HG02884 (cell line): Measurements from ENCODE around the gene IRGQ.
"Not testable (repeated sequence)": the region's sequence is repeated elsewhere in the genome, so short reads cannot be mapped to it uniquely, and the experiment has no call there.

ENCODE experiments used
- ATAC-seq: cut with Tn5 transposase; IDR thresholded peaks from one replicate; pipeline ENCODE4 v1.9.1; 2021; ENCODE audit warnings: mild to moderate bottlenecking, moderate library complexity; ENCODE audit not compliant: unreplicated experiment

Gene IRGQ

DNA sequence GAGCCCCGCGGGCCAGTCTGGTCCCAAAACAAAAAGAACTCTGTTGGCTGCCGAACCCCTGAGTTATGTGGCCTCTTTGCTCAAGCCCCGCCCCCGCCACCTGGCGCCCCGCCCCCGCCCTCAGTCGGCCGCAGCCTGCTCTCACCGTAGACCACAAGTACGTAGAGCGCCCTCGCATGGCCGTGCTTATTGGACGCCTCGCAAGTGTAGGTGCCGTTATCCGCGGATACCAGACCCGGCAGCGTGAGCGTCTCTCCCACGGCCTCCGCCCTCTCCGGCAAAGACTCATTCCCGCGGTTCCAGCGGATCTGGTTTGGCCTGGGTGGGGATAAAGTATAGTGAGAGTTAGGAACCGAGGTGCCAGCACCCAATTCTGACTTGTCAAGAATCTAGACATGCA is 29.0 kb upstream of the IRGQ start:
- ATAC-seq, result no peak

DNA sequence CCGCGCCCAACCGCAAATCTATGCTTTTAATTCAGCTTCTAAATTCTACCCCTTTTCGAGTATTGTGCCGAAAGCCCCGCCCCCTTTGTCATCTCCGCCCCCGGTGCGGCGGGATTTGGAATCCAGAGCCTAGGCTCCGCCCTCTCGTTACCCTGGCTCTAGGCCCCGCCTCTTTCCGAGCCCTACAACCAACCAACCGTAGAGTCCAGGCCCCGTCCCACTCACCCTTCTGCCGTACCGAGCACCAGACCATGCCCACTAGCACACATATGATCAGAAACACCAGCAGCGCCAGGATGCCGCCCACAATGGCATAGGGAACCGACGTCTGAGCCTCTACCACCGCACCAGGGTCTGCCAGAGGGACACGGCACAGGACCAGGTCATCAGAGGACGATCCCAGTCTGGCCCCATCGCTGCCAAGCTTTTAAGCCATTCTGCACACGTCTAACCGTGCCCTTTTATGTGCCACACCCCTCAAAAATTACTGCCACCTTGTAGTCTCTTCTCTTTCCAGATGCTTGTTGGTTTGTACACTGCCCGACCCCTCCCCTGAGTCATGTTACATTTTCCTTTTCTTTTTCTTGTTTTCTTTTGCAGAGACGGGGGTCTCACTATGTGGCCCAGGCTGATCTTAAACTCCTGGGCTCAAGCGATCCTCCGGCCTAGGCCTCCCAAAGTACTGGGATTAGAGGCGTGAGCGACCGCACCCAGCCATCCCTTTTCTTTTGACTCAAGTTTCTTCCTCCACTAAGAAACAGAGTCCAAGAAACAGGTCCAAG is 28.1 kb upstream of the IRGQ start:
- ATAC-seq, result no peak

GRCh38 chr19:43622956-43623355 is 27.0 kb upstream of the IRGQ start:
- ATAC-seq, result no peak

DNA sequence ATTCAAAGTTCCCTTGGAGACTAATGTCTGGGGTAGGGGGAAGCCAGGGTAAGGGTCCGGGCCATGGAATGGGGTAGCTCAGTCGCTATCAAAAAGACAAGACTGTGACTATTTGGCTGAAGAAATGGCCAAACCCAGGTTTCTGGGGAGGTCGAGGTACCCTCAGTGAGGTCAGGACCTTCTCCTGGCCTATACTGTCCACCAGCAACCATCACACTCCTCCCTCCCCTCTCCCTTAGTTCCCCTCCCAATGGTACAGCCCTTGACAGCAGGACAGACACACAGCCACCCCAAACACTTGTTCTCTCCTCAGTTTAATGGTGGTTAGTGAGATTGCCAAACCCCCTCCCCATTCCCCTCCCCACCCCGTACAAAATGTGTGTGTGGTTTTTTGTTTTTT is 26.1 kb upstream of the IRGQ start:
- no peak for ATAC-seq

DNA sequence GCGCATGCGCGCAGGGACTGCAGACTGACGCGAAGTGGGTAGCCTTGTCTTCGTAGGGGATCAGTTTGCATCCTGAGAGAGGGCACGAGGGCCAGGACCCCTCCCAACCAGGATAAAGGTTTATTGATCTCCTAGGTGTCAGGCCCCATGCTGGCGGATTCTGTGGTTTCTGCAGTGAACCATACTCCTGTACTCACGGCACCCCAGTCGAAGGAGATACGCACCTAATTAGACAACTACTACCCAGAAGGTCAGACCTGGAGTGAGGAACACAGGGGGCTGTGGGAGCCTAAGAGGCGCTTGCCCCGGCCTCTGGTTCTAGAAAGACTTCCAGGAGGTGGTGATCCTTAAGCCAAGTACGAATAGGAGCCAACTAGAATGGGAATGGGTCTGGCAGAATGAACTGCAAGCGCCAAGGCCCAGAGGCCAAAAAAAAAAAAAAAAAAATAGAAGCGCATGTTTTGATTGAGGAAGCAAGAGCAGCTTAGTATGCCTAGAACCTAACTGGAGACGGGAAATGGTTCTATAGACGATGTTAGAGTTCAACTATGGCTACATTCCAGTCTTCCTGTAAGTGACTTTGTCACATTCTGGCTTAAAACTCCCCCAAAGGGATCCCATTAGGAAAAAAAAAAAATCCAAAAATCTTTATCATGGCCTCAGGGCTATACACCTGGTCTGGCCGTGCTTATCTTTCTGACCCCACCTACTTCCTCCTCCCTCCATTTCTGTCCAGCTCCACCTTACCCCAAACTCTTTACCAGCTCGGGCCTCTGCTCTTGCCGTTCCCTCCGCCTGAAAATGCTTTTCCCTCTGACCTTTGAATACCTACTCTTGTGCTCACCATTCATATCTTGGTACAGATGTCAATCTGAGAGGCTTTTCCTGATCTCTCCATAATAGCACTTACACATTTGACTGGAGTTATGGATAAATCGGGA is 24.4 kb upstream of the IRGQ start:
- no peak for ATAC-seq

GRCh38 chr19:43619262-43620060 is 23.5 kb upstream of the IRGQ start, which contains the start of gene ZNF428:
TSS of gene ZNF428 (minus strand) at chr19:43619629. CDS start at chr19:43614304, 5,325 bp downstream.
- peak; percentile 64 for ATAC-seq

DNA sequence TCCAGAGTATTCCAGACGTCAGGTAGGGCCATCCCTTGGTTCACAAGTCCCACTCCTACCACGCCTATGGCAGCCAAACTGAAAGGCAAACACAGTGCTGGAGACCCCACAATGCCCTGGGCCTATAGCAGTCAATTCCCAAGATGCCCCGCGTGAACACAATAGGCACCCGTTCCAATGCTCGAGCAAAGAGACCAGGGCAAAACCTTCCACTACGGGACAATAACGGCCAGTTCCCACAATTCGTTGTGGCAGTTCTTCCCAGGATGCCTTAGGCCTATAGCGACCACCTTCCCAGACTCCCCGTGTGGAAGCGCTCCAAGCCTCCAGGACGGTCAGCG is 23.0 kb upstream of the IRGQ start:
- no peak for ATAC-seq

GRCh38 chr19:43616954-43617353 is 21.0 kb upstream of the IRGQ start:
- ATAC-seq, result no peak

DNA sequence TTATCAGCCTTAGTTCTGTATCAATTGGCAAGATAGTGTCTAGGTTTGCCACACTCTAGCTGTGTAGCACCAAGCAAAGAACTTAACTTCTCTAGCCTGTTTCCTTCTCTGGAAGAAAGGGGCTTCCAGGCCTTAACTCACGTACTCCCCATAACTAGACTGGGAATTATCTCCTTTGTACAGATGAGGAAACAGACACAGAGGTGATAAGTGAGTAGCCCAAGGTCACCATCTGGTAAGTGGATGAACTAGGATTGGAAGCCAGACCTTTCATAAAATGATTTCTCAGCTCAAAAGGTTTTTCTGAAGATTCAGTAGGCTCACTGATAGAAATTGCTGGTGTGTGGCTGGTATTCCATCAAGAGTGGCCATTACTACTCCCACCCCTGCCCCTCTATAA is 20.4 kb upstream of the IRGQ start:
- ATAC-seq, result no peak

GRCh38 chr19:43612374-43612773 is 16.4 kb upstream of the IRGQ start:
- ATAC-seq, result no peak

DNA sequence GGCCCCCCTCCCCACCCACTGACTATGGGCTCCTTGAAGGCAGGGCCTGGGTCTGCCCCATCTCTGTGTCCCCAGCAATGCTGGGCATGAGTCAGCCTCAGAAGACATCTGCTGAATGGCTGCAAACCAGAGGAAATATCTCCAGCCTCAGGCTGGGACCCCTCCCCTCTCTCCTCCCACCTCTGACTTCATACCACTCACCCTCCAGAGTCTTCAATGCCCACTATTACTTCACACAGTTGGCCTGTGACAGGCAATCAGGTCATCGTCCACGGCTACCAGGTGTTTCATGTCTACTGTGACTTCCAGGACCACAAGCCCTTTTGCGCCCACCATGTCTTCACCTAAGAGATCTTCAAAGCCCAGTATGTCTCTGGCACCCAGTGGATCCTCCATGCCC is 15.9 kb upstream of the IRGQ start, which contains the start of gene SRRM5:
Gene SRRM5, plus strand, starts transcription at position 301 of the 400 bp plus-strand sequence. Its CDS starts 34 bp downstream, at position 335.
- ATAC-seq, result no peak

GRCh38 chr19:43610493-43610892 is 14.6 kb upstream of the IRGQ start:
- ATAC-seq, result no peak

DNA sequence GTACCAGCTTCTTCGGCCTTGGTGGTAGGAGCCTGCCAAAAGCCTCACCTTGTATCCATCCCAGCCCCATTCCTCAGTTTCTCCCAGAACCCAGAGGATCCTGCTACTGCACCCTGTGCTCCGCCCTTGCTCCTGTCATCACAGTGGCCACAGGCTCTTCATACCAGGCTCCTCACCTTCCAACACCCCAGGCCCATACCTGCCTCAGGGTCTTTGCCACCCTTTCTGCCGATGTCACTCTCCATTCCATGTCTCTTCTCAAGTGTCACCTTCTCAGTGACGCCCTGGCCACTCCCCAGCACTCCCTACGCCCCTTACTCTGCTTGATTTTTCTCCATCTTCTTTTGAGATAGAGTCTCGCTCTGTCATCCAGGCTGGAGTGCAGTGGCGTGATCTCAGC is 13.9 kb upstream of the IRGQ start:
- no peak for ATAC-seq

DNA sequence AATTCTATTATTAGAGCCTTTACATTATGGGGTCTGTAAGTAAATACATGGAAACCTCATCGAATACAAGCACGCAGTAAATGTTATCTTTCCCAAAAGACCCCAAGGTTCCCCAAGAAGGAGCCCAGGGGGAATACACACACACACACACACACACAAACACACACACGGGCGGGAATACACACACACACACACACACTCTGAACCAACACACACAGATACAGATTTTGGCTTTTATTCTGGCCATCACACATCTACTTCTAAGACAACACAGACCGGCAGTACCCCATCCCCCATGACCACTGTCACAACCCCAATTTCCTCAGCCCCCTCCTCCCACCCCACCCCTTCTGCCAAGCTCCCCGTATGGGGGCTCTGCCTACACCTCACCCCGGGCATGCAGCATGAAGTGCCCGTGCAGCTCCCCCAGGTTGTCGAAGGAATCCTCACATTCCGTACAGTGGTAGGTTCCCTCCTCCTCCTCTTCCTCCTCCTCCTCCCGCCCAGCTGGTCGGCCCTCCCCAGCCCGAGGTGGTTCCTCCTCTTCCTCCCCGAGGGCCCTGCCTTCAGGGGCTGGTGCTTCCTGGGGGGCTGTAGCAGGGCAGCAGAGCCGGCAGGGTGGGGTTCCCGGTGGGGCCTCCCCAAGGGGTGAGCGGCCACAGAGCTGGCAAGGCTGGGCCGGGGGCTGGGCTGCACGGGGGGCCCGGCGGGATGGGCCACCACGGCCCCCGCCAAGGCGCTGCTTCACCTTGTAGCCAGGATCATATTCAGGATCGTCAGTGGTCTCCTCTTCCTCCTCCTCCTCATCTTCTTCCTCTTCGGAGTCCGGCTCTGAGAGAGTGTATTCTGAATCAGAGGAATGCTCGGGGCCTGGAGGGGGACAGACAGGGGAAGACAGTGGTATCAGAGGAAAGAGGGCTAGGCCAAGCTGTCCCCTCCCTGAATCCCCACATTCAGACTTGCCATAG is 11.6 kb upstream of the IRGQ start:
- ATAC-seq, result no peak

- no peak for ATAC-seq
Measured at GRCh38 chr19:43606569-43607229, 10.8 kb upstream of the IRGQ start.

- ATAC-seq, result no peak
Measured at GRCh38 chr19:43605875-43606568, 10.1 kb upstream of the IRGQ start.

GRCh38 chr19:43600326-43600725 is 4.4 kb upstream of the IRGQ start:
- not testable (repeated sequence) for ATAC-seq

DNA sequence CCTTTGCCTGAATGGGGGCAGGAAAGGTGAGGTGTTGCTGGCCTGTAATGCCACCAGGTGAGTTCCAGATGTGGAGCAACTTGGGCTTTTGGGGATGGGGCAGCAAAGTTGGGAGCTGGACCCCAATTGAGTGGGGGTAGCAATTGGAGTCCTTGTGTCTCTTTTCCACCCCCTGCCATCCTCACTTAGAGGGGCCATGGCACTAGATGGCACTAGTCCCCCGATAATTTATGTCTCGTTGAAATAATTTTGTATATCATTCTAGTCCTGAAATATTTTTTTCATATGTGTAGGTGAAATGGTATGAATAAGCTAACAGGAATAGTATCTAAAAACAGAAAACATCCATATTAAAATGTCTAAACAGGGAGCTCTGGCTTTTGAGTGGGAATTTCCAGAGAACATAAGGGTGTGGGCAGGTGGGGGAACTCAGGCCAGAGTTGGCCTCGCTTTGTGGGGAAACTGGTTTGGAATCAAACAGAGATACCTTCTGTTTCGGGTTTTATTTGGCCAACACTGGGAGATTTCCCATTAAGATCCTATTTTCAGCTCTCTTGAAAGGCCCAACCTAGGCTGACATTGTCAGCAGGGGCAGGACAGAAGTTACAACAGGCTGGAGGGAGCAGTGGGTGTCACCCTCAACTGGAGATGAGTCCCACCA is 3.8 kb upstream of the IRGQ start:
- ATAC-seq, result no peak
